Prostate gland (tissue), 2 donors: ENCODE measurements around the gene MAD1L1.

Experiments
- CTCF ChIP-seq, 4 experiments: fragments of 200-600 bp in 2 of 4; fragments of 450-650 bp in 2 of 4; sonication (generic) in 2 of 4; IDR thresholded peaks; 1 replicate in 3 of 4; 2 replicates in 1 of 4; pipeline ENCODE4 v1.5.1; 2016 to 2019; ENCODE audit warnings: antibody characterized with exemption in 4 of 4, mild to moderate bottlenecking in 2 of 4, moderate library complexity in 2 of 4
- POLR2A ChIP-seq: fragments of 450-650 bp; IDR thresholded peaks from one replicate; pipeline ENCODE4 v1.6.1; 2016; ENCODE audit warnings: antibody characterized with exemption, mild to moderate bottlenecking
- POLR2AphosphoS5 ChIP-seq: sonication (generic); formaldehyde crosslinking; IDR thresholded peaks from one replicate; pipeline ENCODE4 v1.6.1; 2017; ENCODE audit warnings: antibody characterized with exemption

GRCh38 chr7:1953199-1954190 is 279.2 kb downstream of the MAD1L1 start:
- TF ChIP-seq CTCF (IDR thresholded peaks at IDR 0.05): no peak
- no peak for TF ChIP-seq POLR2A
- no peak for TF ChIP-seq POLR2AphosphoS5
